RWPE2 (cell line): ENCODE data around the gene CDC14A.

Experiments used
- ATAC-seq: fragments of 200-7000 bp; cut with Tn5 transposase; 3 replicates; pipeline ENCODE4 v1.9.1; 2021; ENCODE audit warnings: low read depth
- DNase-seq: peaks from one replicate; pipeline ENCODE4 v3.0.0-alpha.2; 2020; ENCODE audit warnings: low spot score
- H3K27ac ChIP-seq: fragments of 450-650 bp; 2 replicates; pipeline ENCODE4 v1.5.1; 2017; ENCODE audit warnings: mild to moderate bottlenecking; ENCODE audit not compliant: poor library complexity, severe bottlenecking
- H3K27me3 ChIP-seq: fragments of 250-450 bp; sonication (Bioruptor Pico); 2 replicates; pipeline ENCODE4 v1.5.1; 2021; ENCODE audit warnings: mild to moderate bottlenecking, moderate library complexity; ENCODE audit not compliant: insufficient read depth, poor library complexity, severe bottlenecking
- H3K36me3 ChIP-seq: fragments of 250-450 bp; sonication (Bioruptor Pico); 2 replicates; pipeline ENCODE4 v1.5.1; 2020; ENCODE audit warnings: low read depth, mild to moderate bottlenecking, moderate library complexity
- H3K4me1 ChIP-seq: fragments of 250-450 bp; sonication (Bioruptor Pico); 2 replicates; pipeline ENCODE4 v1.5.1; 2021; ENCODE audit warnings: mild to moderate bottlenecking, moderate library complexity; ENCODE audit not compliant: insufficient read depth, poor library complexity, severe bottlenecking
- H3K4me3 ChIP-seq: fragments of 250-450 bp; sonication (Bioruptor Pico); 2 replicates; pipeline ENCODE4 v1.5.1; 2021; ENCODE audit warnings: mild to moderate bottlenecking, moderate library complexity; ENCODE audit not compliant: severe bottlenecking
- H3K9me3 ChIP-seq: fragments of 250-450 bp; sonication (Bioruptor Pico); 2 replicates; pipeline ENCODE4 v1.5.1; 2021; ENCODE audit warnings: mild to moderate bottlenecking, moderate library complexity; ENCODE audit not compliant: severe bottlenecking
- CTCF ChIP-seq: fragments of 450-650 bp; IDR thresholded peaks from one replicate; pipeline ENCODE4 v1.5.1; 2017; ENCODE audit warnings: mild to moderate bottlenecking, moderate library complexity; ENCODE audit not compliant: poor library complexity, severe bottlenecking

The CDC14A gene

GRCh38 chr1:100542285-100542684 is 190.0 kb downstream of the CDC14A start:
- Histone ChIP-seq H3K36me3 (no peaks in the 10 kb centered on the region), H3K4me1 (no peaks in the 10 kb centered on the region), H3K4me3 (no peak overlapping the region), H3K27me3 (peaks cover 51% of the 10 kb centered on the region), H3K9me3 (no peaks in the 10 kb centered on the region), H3K27ac (no peak overlapping the region)
- no peak for TF ChIP-seq CTCF
- no peak for DNase-seq
- ATAC-seq = no peak

GRCh38 chr1:100543640-100544039 is 191.3 kb downstream of the CDC14A start:
- ATAC-seq (peak; percentile 48; the same call in 2 of the 3 replicates), DNase-seq (no peak)
- no peaks in the 10 kb centered on the region for H3K4me1 ChIP-seq
- H3K9me3 ChIP-seq = no peaks in the 10 kb centered on the region
- H3K27me3 ChIP-seq = peaks cover 38% of the 10 kb centered on the region
- no peak overlapping the region for H3K4me3 ChIP-seq
- TF ChIP-seq CTCF = no peak
- no peaks in the 10 kb centered on the region for H3K36me3 ChIP-seq
- H3K27ac ChIP-seq = no peak overlapping the region

- no peak overlapping the region for H3K4me3 ChIP-seq
- no peaks in the 10 kb centered on the region for H3K9me3 ChIP-seq
- H3K36me3 ChIP-seq = no peaks in the 10 kb centered on the region
- no peak for ATAC-seq
- no peaks in the 10 kb centered on the region for H3K4me1 ChIP-seq
- no peak for TF ChIP-seq CTCF
- DNase-seq = no peak
- H3K27ac ChIP-seq = no peak overlapping the region
- H3K27me3 ChIP-seq = peaks cover 28% of the 10 kb centered on the region
These were observed 192.5 kb downstream of the CDC14A start for GRCh38 chr1:100544791-100545190.

GRCh38 chr1:100545855-100546254 is 193.5 kb downstream of the CDC14A start:
- peaks cover 17% of the 10 kb centered on the region for H3K27me3 ChIP-seq
- H3K4me1 ChIP-seq = no peaks in the 10 kb centered on the region
- H3K4me3 ChIP-seq = no peak overlapping the region
- H3K27ac ChIP-seq = no peak overlapping the region
- no peak for ATAC-seq
- H3K9me3 ChIP-seq = no peaks in the 10 kb centered on the region
- H3K36me3 ChIP-seq = no peaks in the 10 kb centered on the region
- TF ChIP-seq CTCF = no peak
- DNase-seq = no peak

GRCh38 chr1:100552031-100552430 is 199.7 kb downstream of the CDC14A start:
- Histone ChIP-seq H3K4me1 (no peaks in the 10 kb centered on the region), H3K36me3 (no peaks in the 10 kb centered on the region), H3K27ac (no peak overlapping the region), H3K9me3 (peaks cover 4% of the 10 kb centered on the region), H3K4me3 (no peak overlapping the region), H3K27me3 (no peaks in the 10 kb centered on the region)
- DNase-seq (no peak), ATAC-seq (no peak)
- no peak for TF ChIP-seq CTCF
